Measurements from ENCODE around the gene KDM5A.

GRCh38 chr12:252636-253035 lies 136.5 kb downstream of the KDM5A start:
- no peak for TF ChIP-seq CTCF (IDR thresholded peaks at IDR 0.05)
- no peak for TF ChIP-seq POLR2A (IDR thresholded peaks at IDR 0.05)
- TF ChIP-seq POLR2AphosphoS5 (IDR thresholded peaks at IDR 0.05), result no peak
